Ammon's horn (tissue), 1 donor: ENCODE measurements around the gene PTPN6.

Experiments used
- DNase-seq: peaks from one replicate; pipeline ENCODE4 v3.0.0-alpha.2; 2016; ENCODE audit warnings: low spot score

The PTPN6 gene

GRCh38 chr12:6956021-6956727, 5.0 kb downstream of the PTPN6 start:
- no peak for DNase-seq

- DNase-seq, result no peak
Observed at GRCh38 chr12:6957151-6957701, 6.1 kb downstream of the PTPN6 start.

- DNase-seq, result no peak
Observed at GRCh38 chr12:6957741-6958608, 6.8 kb downstream of the PTPN6 start.

- no peak for DNase-seq
Observed at GRCh38 chr12:6958609-6959057, 7.5 kb downstream of the PTPN6 start.

- DNase-seq, result no peak
Observed at GRCh38 chr12:6959058-6959804, 8.1 kb downstream of the PTPN6 start.

GRCh38 chr12:6959805-6960592, 8.8 kb downstream of the PTPN6 start:
- no peak for DNase-seq

GRCh38 chr12:6960593-6961277, 9.6 kb downstream of the PTPN6 start:
- no peak for DNase-seq

GRCh38 chr12:6961278-6961694, 10.1 kb downstream of the PTPN6 start:
- DNase-seq, result no peak

- no peak for DNase-seq
Observed at GRCh38 chr12:6961695-6962284, 10.6 kb downstream of the PTPN6 start.

- no peak for DNase-seq
Observed at GRCh38 chr12:6962285-6963015, 11.3 kb downstream of the PTPN6 start.

GRCh38 chr12:6963016-6963731, 12.0 kb downstream of the PTPN6 start:
- DNase-seq, result no peak

GRCh38 chr12:6963791-6964413, 12.7 kb downstream of the PTPN6 start:
- no peak for DNase-seq

GRCh38 chr12:6964605-6965025, 13.5 kb downstream of the PTPN6 start:
- no peak for DNase-seq

- peak; percentile 94 for DNase-seq
Observed at GRCh38 chr12:6965026-6965661, 14.0 kb downstream of the PTPN6 start.

- DNase-seq, result no peak
Observed at GRCh38 chr12:6965714-6966113, 14.6 kb downstream of the PTPN6 start.

GRCh38 chr12:6966351-6966750, 15.2 kb downstream of the PTPN6 start:
- no peak for DNase-seq

- no peak for DNase-seq
Observed at GRCh38 chr12:6967651-6968100, 16.5 kb downstream of the PTPN6 start.

GRCh38 chr12:6968426-6968825, 17.3 kb downstream of the PTPN6 start:
- DNase-seq, result no peak
